Measurements from ENCODE around the gene UTP14C. TPM values are rescaled to one million over a fixed set of nuclear protein-coding genes. Genes with fewer than 3 reads are reported as not detected.
A peak's percentile ranks its signal among the peaks of the same experiment; 100 is the strongest.
"Not testable (repeated sequence)": the region's sequence is repeated elsewhere in the genome, so short reads cannot be mapped to it uniquely, and the experiment has no call there.

UTP14C gene
- total RNA-seq, 1 experiment from 2014 or later: 17.7 TPM

- H3K27me3 ChIP-seq: 0 out of 2 replicates have a peak, but pooled peaks cover 5% of the 10 kb centered on the region
- H3K4me1 ChIP-seq: no peaks in the 10 kb centered on the region
- H3K9me3 ChIP-seq (replicated peaks): no peaks in the 10 kb centered on the region
- peak within 1 kb of the TSS; percentile 90 for H3K4me3 ChIP-seq
- H3K27ac ChIP-seq: peak within 1 kb of the TSS; percentile 55
- peak; percentile 99 for DNase-seq
- no peaks in the 10 kb centered on the region; the same call in 1 of the 2 replicates for H3K36me3 ChIP-seq
Measured at GRCh38 chr13:52011632-52012511, 12.6 kb upstream of the UTP14C start, which contains the start of gene ALG11. ALG11 (plus strand) TSS chr13:52012398; CDS start chr13:52012419, 21 bp downstream.

GRCh38 chr13:52012512-52012836 is 12.0 kb upstream of the UTP14C start:
- Histone ChIP-seq H3K27ac (peak overlapping the region; percentile 55), H3K4me1 (no peaks in the 10 kb centered on the region), H3K27me3 (0 out of 2 replicates have a peak, but pooled peaks cover 5% of the 10 kb centered on the region), H3K9me3 (replicated peaks) (no peaks in the 10 kb centered on the region), H3K36me3 (no peaks in the 10 kb centered on the region; the same call in 1 of the 2 replicates), H3K4me3 (peak overlapping the region; percentile 90)
- no peak for DNase-seq

GRCh38 chr13:52016296-52016695 is 8.2 kb upstream of the UTP14C start:
- no peaks in the 10 kb centered on the region for H3K27me3 ChIP-seq
- H3K36me3 ChIP-seq: peaks cover 17% of the 10 kb centered on the region
- no peaks in the 10 kb centered on the region for H3K9me3 ChIP-seq (replicated peaks)
- DNase-seq: no peak
- H3K27ac ChIP-seq: no peak overlapping the region
- H3K4me1 ChIP-seq: no peaks in the 10 kb centered on the region
- no peak overlapping the region for H3K4me3 ChIP-seq

- Histone ChIP-seq H3K4me1 (no peaks in the 10 kb centered on the region), H3K27ac (no peak overlapping the region), H3K4me3 (no peak overlapping the region), H3K27me3 (no peaks in the 10 kb centered on the region), H3K9me3 (replicated peaks) (no peaks in the 10 kb centered on the region), H3K36me3 (peaks cover 43% of the 10 kb centered on the region)
- DNase-seq: no peak
Measured at GRCh38 chr13:52020191-52020590, 4.3 kb upstream of the UTP14C start.

- H3K27ac ChIP-seq: no peak overlapping the region
- H3K4me1 ChIP-seq: no peaks in the 10 kb centered on the region
- H3K36me3 ChIP-seq: peaks cover 48% of the 10 kb centered on the region
- H3K9me3 ChIP-seq (replicated peaks): no peaks in the 10 kb centered on the region
- DNase-seq: no peak
- H3K4me3 ChIP-seq: no peak overlapping the region
- no peaks in the 10 kb centered on the region for H3K27me3 ChIP-seq
Measured at GRCh38 chr13:52022356-52022755, 2.1 kb upstream of the UTP14C start.

- H3K36me3 ChIP-seq: peaks cover 56% of the 10 kb centered on the region
Measured at GRCh38 chr13:52025475-52026245, 1.2 kb downstream of the UTP14C start.

GRCh38 chr13:52026246-52026626 is 1.7 kb downstream of the UTP14C start:
- Histone ChIP-seq H3K27me3 (no peaks in the 10 kb centered on the region), H3K9me3 (replicated peaks) (no peaks in the 10 kb centered on the region), H3K36me3 (peaks cover 53% of the 10 kb centered on the region), H3K4me3 (no peak overlapping the region), H3K4me1 (no peaks in the 10 kb centered on the region), H3K27ac (no peak overlapping the region)
- no peak for DNase-seq

More at GRCh38 chr13:52025475-52026245, 1.2 kb downstream of the UTP14C start:
- no peak for DNase-seq
- Histone ChIP-seq H3K4me3 (no peak overlapping the region), H3K4me1 (no peaks in the 10 kb centered on the region), H3K9me3 (replicated peaks) (no peaks in the 10 kb centered on the region), H3K27ac (no peak overlapping the region), H3K27me3 (no peaks in the 10 kb centered on the region)

GRCh38 chr13:52027832-52028231 is 3.3 kb downstream of the UTP14C start:
- Histone ChIP-seq H3K27ac (no peak overlapping the region), H3K27me3 (no peaks in the 10 kb centered on the region), H3K36me3 (peaks cover 45% of the 10 kb centered on the region), H3K4me3 (no peak overlapping the region), H3K9me3 (replicated peaks) (no peaks in the 10 kb centered on the region), H3K4me1 (no peaks in the 10 kb centered on the region)
- no peak for DNase-seq

GRCh38 chr13:52029569-52029968 is 5.1 kb downstream of the UTP14C start:
- no peak overlapping the region for H3K4me3 ChIP-seq
- H3K4me1 ChIP-seq: no peaks in the 10 kb centered on the region
- H3K27ac ChIP-seq: no peak overlapping the region
- no peaks in the 10 kb centered on the region for H3K27me3 ChIP-seq
- peaks cover 32% of the 10 kb centered on the region for H3K36me3 ChIP-seq
- H3K9me3 ChIP-seq (replicated peaks): no peaks in the 10 kb centered on the region
- DNase-seq: no peak

- not testable (repeated sequence) for H3K27me3 ChIP-seq; H3K4me1 ChIP-seq; H3K27ac ChIP-seq; DNase-seq; H3K9me3 ChIP-seq (replicated peaks); H3K4me3 ChIP-seq
- peaks cover 25% of the 10 kb centered on the region for H3K36me3 ChIP-seq
Measured at GRCh38 chr13:52030401-52030800, 5.9 kb downstream of the UTP14C start.

- no peak overlapping the region for H3K27ac ChIP-seq
- no peaks in the 10 kb centered on the region for H3K27me3 ChIP-seq
- H3K36me3 ChIP-seq: peaks cover 16% of the 10 kb centered on the region
- no peaks in the 10 kb centered on the region for H3K9me3 ChIP-seq (replicated peaks)
- no peaks in the 10 kb centered on the region for H3K4me1 ChIP-seq
- DNase-seq: no peak
- no peak overlapping the region for H3K4me3 ChIP-seq
Measured at GRCh38 chr13:52033039-52033438, 8.5 kb downstream of the UTP14C start.

- no peaks in the 10 kb centered on the region for H3K27me3 ChIP-seq
- H3K36me3 ChIP-seq: no peaks in the 10 kb centered on the region; the same call in 1 of the 2 replicates
- no peaks in the 10 kb centered on the region for H3K4me1 ChIP-seq
- no peaks in the 10 kb centered on the region for H3K9me3 ChIP-seq (replicated peaks)
- H3K4me3 ChIP-seq: no peak overlapping the region
- no peak for DNase-seq
- no peak overlapping the region for H3K27ac ChIP-seq
Measured at GRCh38 chr13:52034616-52035226, 10.2 kb downstream of the UTP14C start.

- Histone ChIP-seq H3K4me1 (no peaks in the 10 kb centered on the region), H3K27ac (no peak overlapping the region), H3K36me3 (no peaks in the 10 kb centered on the region), H3K9me3 (replicated peaks) (no peaks in the 10 kb centered on the region), H3K27me3 (no peaks in the 10 kb centered on the region), H3K4me3 (no peak overlapping the region)
- no peak for DNase-seq
Measured at GRCh38 chr13:52036037-52036436, 11.5 kb downstream of the UTP14C start.

GRCh38 chr13:52043675-52044074 is 19.2 kb downstream of the UTP14C start:
- Histone ChIP-seq H3K27me3 (no peaks in the 10 kb centered on the region), H3K9me3 (replicated peaks) (0 out of 2 replicates have a peak, but pooled peaks cover 4% of the 10 kb centered on the region)

GRCh38 chr13:52047463-52047862 is 23.0 kb downstream of the UTP14C start:
- no peaks in the 10 kb centered on the region for H3K27me3 ChIP-seq
- DNase-seq: no peak
- H3K4me3 ChIP-seq: no peak overlapping the region
- H3K9me3 ChIP-seq (replicated peaks): no peaks in the 10 kb centered on the region
- no peak overlapping the region for H3K27ac ChIP-seq
- H3K36me3 ChIP-seq: no peaks in the 10 kb centered on the region
- H3K4me1 ChIP-seq: no peaks in the 10 kb centered on the region

More at GRCh38 chr13:52043675-52044074, 19.2 kb downstream of the UTP14C start:
- H3K36me3 ChIP-seq: no peaks in the 10 kb centered on the region
- H3K4me3 ChIP-seq: no peak overlapping the region
- H3K27ac ChIP-seq: no peak overlapping the region
- no peaks in the 10 kb centered on the region for H3K4me1 ChIP-seq
- no peak for DNase-seq
